CD4-positive, CD25-positive, alpha-beta regulatory T cell (primary cell): Measurements from ENCODE around the gene HOXC11. TPM values are rescaled to one million over a fixed set of nuclear protein-coding genes. Genes with fewer than 3 reads are reported as not detected.

ENCODE experiments used
- ATAC-seq, 2 donors: fragments of 150-1000 bp; cut with Tn5 transposase; one replicate each; pipeline ENCODE4 v1.10.0; 2021; ENCODE audit warnings: low read depth in 2 of 2, moderate number of reproducible peaks in 2 of 2, moderate library complexity in 1 of 2
- DNase-seq, 3 donors: peaks; one replicate each; pipeline versions ENCODE4 v3.0.0 to v3.0.0-alpha.2; 2012 to 2022; ENCODE audit warnings: mixed read lengths in 1 of 3
- H3K27ac ChIP-seq: one replicate; pipeline ENCODE4 v1.7.0; 2013; ENCODE audit warnings: mild to moderate bottlenecking, low read length; ENCODE audit not compliant: insufficient read depth, poor library complexity, severe bottlenecking
- H3K27me3 ChIP-seq: one replicate; pipeline ENCODE4 v1.7.0; 2013; ENCODE audit warnings: low read length; ENCODE audit not compliant: control insufficient read depth, insufficient read depth
- H3K36me3 ChIP-seq: one replicate; pipeline ENCODE4 v1.7.0; 2013; ENCODE audit warnings: mild to moderate bottlenecking, low read length, moderate library complexity; ENCODE audit not compliant: control insufficient read depth, insufficient read depth
- H3K4me1 ChIP-seq: 2 replicates; pipeline ENCODE4 v1.7.0; 2013; ENCODE audit warnings: mild to moderate bottlenecking, low read length; ENCODE audit not compliant: insufficient read depth, control insufficient read depth, poor library complexity, severe bottlenecking
- H3K4me3 ChIP-seq: one replicate; pipeline ENCODE4 v1.7.0; 2013; ENCODE audit warnings: low read depth, mild to moderate bottlenecking, low read length, moderate library complexity
- H3K9me3 ChIP-seq, 2 experiments: 1 replicate in 1 of 2; 2 replicates in 1 of 2; pipeline ENCODE4 v1.7.0; 2013; ENCODE audit warnings: low read length in 2 of 2, mild to moderate bottlenecking in 1 of 2, moderate library complexity in 1 of 2; ENCODE audit not compliant: control insufficient read depth in 2 of 2
- H3K27ac Mint-ChIP-seq, 3 donors: one replicate each; pipeline ENCODE4 v1.8.0; 2020 to 2022; ENCODE audit warnings: mild to moderate bottlenecking in 3 of 3, mixed read lengths in 3 of 3, moderate library complexity in 2 of 3
- H3K27me3 Mint-ChIP-seq: one replicate; pipeline ENCODE4 v1.8.0; 2022; ENCODE audit warnings: mild to moderate bottlenecking, mixed read lengths
- H3K36me3 Mint-ChIP-seq: one replicate; pipeline ENCODE4 v1.8.0; 2020; ENCODE audit warnings: mixed read lengths
- H3K4me1 Mint-ChIP-seq, 4 donors: one replicate each; pipeline ENCODE4 v1.8.0; 2020 to 2022; ENCODE audit warnings: mixed read lengths in 4 of 4, mild to moderate bottlenecking in 1 of 4
- H3K4me3 Mint-ChIP-seq, 4 donors: one replicate each; pipeline ENCODE4 v1.8.0; 2020 to 2022; ENCODE audit warnings: mild to moderate bottlenecking in 4 of 4, mixed read lengths in 4 of 4, moderate library complexity in 3 of 4
- H3K9me3 Mint-ChIP-seq, 7 donors: one replicate each; pipeline ENCODE4 v1.8.0; 2020 to 2022; ENCODE audit warnings: mixed read lengths in 7 of 7, mild to moderate bottlenecking in 3 of 7, moderate library complexity in 2 of 7
- polyA plus RNA-seq, 4 donors: library from polyadenylated mRNA; unstranded; fragments of 300-500 nt; fragmentation: Illumina TruSeq; gene quantifications; one replicate each; pipeline ENCODE4 v1.2.3, GENCODE V29; 2021
- total RNA-seq: library from RNA; stranded (reverse); gene quantifications from one replicate; pipeline ENCODE4 v1.2.3, GENCODE V29; 2022

Gene HOXC11
- total and polyA plus RNA-seq, 5 donors from 2014 or later, result not detected

- peaks cover 47% of the 10 kb centered on the region for H3K27me3 ChIP-seq
- DNase-seq (peak; percentile 48 to 77 (median 75)), ATAC-seq (peak; percentile 79 to 82)
- no peaks in the 10 kb centered on the region for H3K9me3 ChIP-seq
- Mint-ChIP-seq H3K27ac (peak overlapping the region in 2 of 3 donors; percentile 63 to 67), H3K36me3 (no peaks in the 10 kb centered on the region), H3K4me3 (peak overlapping the region; percentile 80 to 86 (median 84)), H3K4me1 (peaks cover 0 to 35% (median 15%) of the 10 kb centered on the region in 4 donors), H3K9me3 (peaks cover 0 to 8% (median 0%) of the 10 kb centered on the region in 7 donors), H3K27me3 (peaks cover 93% of the 10 kb centered on the region)
- H3K4me1 ChIP-seq, result peaks cover 25% of the 10 kb centered on the region
- peak overlapping the region; percentile 65 for H3K4me3 ChIP-seq
- H3K27ac ChIP-seq, result no peak overlapping the region
- H3K36me3 ChIP-seq, result no peaks in the 10 kb centered on the region
Measured at GRCh38 chr12:54017878-54018467, 45.0 kb downstream of the HOXC11 start.

- H3K27ac Mint-ChIP-seq, result peak overlapping the region in 1 of 3 donors; percentile 63
- no peak for DNase-seq
- peaks cover 93% of the 10 kb centered on the region for H3K27me3 Mint-ChIP-seq
Measured at GRCh38 chr12:54018468-54018984, 45.6 kb downstream of the HOXC11 start.

DNA sequence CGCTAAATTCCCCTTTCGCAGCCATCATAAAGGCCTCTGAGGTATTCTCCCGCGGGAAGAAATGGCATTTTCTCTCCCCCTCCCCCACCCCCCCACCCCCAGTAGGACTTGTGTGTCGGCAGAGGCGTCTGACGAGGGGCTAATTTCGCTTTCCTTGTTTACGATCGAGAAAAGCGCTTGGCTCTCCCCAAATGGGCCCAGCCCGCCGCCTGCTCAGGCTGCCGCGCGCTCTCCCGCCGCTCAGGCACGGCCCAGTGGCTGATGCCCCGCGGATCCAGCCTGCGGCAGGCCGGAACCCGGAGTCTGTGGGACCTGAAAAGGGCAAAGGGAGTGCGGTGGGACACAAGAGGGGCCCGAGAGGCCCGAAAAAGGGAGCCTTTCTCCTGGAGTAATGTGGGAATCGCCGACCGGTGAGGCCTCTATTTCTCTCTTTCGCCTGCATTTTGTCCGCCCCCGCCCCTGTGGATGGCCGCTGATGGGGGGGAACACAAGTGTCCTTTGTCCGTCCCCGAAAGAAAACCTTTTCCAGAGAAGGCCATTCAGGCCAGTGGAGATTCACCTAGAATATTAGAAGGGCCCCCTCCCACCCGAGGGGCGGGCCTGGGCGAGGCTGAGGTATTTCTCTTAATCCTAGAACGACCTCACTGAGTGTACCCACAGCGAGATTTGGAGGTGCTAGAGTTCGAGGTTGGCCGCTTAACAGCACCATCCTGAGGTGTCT lies 46.3 kb downstream of the HOXC11 start:
- DNase-seq (no peak), ATAC-seq (no peak)
- Histone ChIP-seq H3K36me3 (no peaks in the 10 kb centered on the region), H3K9me3 (no peaks in the 10 kb centered on the region), H3K27me3 (peaks cover 44% of the 10 kb centered on the region), H3K27ac (no peak overlapping the region), H3K4me1 (peaks cover 24% of the 10 kb centered on the region), H3K4me3 (no peak overlapping the region)
- H3K36me3 Mint-ChIP-seq, result no peaks in the 10 kb centered on the region
- H3K9me3 Mint-ChIP-seq, result peaks cover 0 to 8% (median 0%) of the 10 kb centered on the region in 7 donors
- peak overlapping the region in 3 of 4 donors; percentile 19 to 64 (median 29) for H3K4me3 Mint-ChIP-seq
- peaks cover 93% of the 10 kb centered on the region for H3K27me3 Mint-ChIP-seq
- peaks cover 0 to 33% (median 15%) of the 10 kb centered on the region in 4 donors for H3K4me1 Mint-ChIP-seq
- peak overlapping the region in 1 of 3 donors; percentile 48 for H3K27ac Mint-ChIP-seq

More at GRCh38 chr12:54018468-54018984, 45.6 kb downstream of the HOXC11 start:
- H3K27me3 ChIP-seq, result peaks cover 46% of the 10 kb centered on the region
- no peaks in the 10 kb centered on the region for H3K36me3 ChIP-seq
- ATAC-seq, result no peak
- Mint-ChIP-seq H3K4me3 (peak overlapping the region in 3 of 4 donors; percentile 46 to 86 (median 80)), H3K4me1 (peaks cover 0 to 33% (median 15%) of the 10 kb centered on the region in 4 donors), H3K36me3 (no peaks in the 10 kb centered on the region), H3K9me3 (peaks cover 0 to 8% (median 0%) of the 10 kb centered on the region in 7 donors)
- no peak overlapping the region for H3K27ac ChIP-seq
- peaks cover 25% of the 10 kb centered on the region for H3K4me1 ChIP-seq
- no peak overlapping the region for H3K4me3 ChIP-seq
- no peaks in the 10 kb centered on the region for H3K9me3 ChIP-seq

GRCh38 chr12:54019924-54020590 lies 47.1 kb downstream of the HOXC11 start:
- peaks cover 18% of the 10 kb centered on the region for H3K4me1 ChIP-seq
- Mint-ChIP-seq H3K4me3 (peak overlapping the region in 3 of 4 donors; percentile 27 to 64 (median 52)), H3K27me3 (peaks cover 90% of the 10 kb centered on the region), H3K4me1 (peaks cover 0 to 25% (median 10%) of the 10 kb centered on the region in 4 donors), H3K27ac (no peak overlapping the region), H3K36me3 (no peaks in the 10 kb centered on the region), H3K9me3 (peaks cover 0 to 8% (median 0%) of the 10 kb centered on the region in 7 donors)
- no peak overlapping the region for H3K4me3 ChIP-seq
- H3K27me3 ChIP-seq, result peaks cover 44% of the 10 kb centered on the region
- no peak for DNase-seq
- H3K9me3 ChIP-seq, result no peaks in the 10 kb centered on the region
- H3K36me3 ChIP-seq, result no peaks in the 10 kb centered on the region
- no peak for ATAC-seq
- no peak overlapping the region for H3K27ac ChIP-seq

- Histone ChIP-seq H3K9me3 (no peaks in the 10 kb centered on the region), H3K27me3 (peaks cover 38% of the 10 kb centered on the region), H3K4me1 (peaks cover 18% of the 10 kb centered on the region), H3K27ac (no peak overlapping the region), H3K36me3 (no peaks in the 10 kb centered on the region), H3K4me3 (no peak overlapping the region)
- H3K4me3 Mint-ChIP-seq, result peak overlapping the region in 1 of 4 donors; percentile 64
- no peak overlapping the region for H3K27ac Mint-ChIP-seq
- peaks cover 90% of the 10 kb centered on the region for H3K27me3 Mint-ChIP-seq
- DNase-seq (no peak), ATAC-seq (no peak)
- peaks cover 0 to 21% (median 11%) of the 10 kb centered on the region in 4 donors for H3K4me1 Mint-ChIP-seq
- no peaks in the 10 kb centered on the region for H3K36me3 Mint-ChIP-seq
- peaks cover 0 to 8% (median 0%) of the 10 kb centered on the region in 7 donors for H3K9me3 Mint-ChIP-seq
Measured at GRCh38 chr12:54020591-54021405, 47.9 kb downstream of the HOXC11 start.

- Mint-ChIP-seq H3K36me3 (no peaks in the 10 kb centered on the region), H3K9me3 (peaks cover 0 to 8% (median 0%) of the 10 kb centered on the region in 7 donors), H3K4me3 (no peak overlapping the region), H3K27me3 (peaks cover 90% of the 10 kb centered on the region), H3K27ac (no peak overlapping the region), H3K4me1 (peaks cover 0 to 21% (median 12%) of the 10 kb centered on the region in 4 donors)
- Histone ChIP-seq H3K9me3 (no peaks in the 10 kb centered on the region), H3K4me3 (no peak overlapping the region), H3K36me3 (no peaks in the 10 kb centered on the region), H3K4me1 (peaks cover 18% of the 10 kb centered on the region), H3K27ac (no peak overlapping the region), H3K27me3 (peaks cover 39% of the 10 kb centered on the region)
- no peak for DNase-seq
- ATAC-seq, result no peak
Measured at GRCh38 chr12:54021432-54022013, 48.6 kb downstream of the HOXC11 start.
